ENCODE data around the gene MPV17L2. TPM values are rescaled to one million over a fixed set of nuclear protein-coding genes. Genes with fewer than 3 reads are reported as not detected.

Gene MPV17L2
- 13.3 TPM for total RNA-seq (2021; ENCODE audit: unreplicated experiment)
- 17.0 TPM for polyA plus RNA-seq (2012; ENCODE audit: insufficient read length)
- Bru-seq, nascent RNA = percentile 50 among the genes with signal in this experiment
- BruChase-seq, experiment 1, labeled RNA remaining after a 2-hour chase = percentile 56 among the genes with signal in this experiment
- percentile 65 among the genes with signal in this experiment for BruChase-seq, experiment 2, labeled RNA remaining after a 6-hour chase
- long read RNA-seq, transcript MPV17L2-204 (5 exons, 1,408 nt) = major isoform, 23 of 26 reads
- long read RNA-seq, partial matches to known transcripts = 0 of 26 reads
- long read RNA-seq, other reads (novel, unspliced or antisense) = 0 of 26 reads

DNA sequence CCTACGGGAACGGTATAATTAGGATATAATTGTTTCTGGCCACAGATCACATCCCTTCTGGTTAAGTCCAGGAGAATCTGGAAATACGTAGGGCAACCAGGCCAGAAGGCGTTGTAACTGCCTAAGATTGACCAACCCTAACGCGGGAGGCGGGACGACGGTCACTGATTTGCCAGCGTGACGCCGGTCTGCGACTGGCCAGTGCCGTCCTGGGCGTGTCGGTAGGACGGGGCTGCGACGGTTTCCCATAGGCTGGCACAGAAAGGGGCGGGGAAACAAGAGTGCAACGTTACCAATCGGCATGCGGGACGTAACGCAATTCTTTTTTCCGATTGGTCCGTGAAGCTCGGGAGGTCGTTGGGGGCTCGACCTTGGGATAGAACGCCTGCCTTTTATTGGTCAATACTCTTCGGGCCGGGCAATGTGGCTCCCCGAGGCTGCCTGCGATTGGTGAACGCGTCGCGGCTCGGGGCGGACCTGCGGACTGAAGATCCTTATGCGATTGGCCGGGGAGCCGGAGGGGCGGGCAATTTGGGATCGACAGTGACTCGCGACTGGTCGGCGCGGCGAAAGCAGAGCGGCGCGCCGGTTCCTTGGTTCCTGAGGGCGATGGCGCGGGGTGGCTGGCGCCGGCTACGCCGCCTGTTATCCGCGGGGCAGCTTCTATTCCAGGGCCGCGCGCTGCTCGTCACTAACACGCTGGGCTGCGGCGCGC lies at the start of gene MPV17L2:
TSS of gene MPV17L2 (plus strand) at position 546 of the 715 bp plus-strand sequence. CDS start at position 610, 64 bp downstream.
- intact Hi-C loops (cut with micrococcal nuclease; ENCODE audit: unreplicated experiment) = no loop called here
- BruUV-seq (replicated peaks) = no TSS peak
- Histone ChIP-seq H3K36me3 (ENCODE audit: control insufficient read depth, insufficient read depth, low read length) (no peaks in the 10 kb centered on the region; the same call in 1 of the 2 replicates), H3K27me3 (ENCODE audit: control insufficient read depth, insufficient read depth, low read length) (no peaks in the 10 kb centered on the region), H3K4me1 (ENCODE audit: control insufficient read depth, insufficient read depth, low read length) (peaks cover 7% of the 10 kb centered on the region), H3K4me3 (ENCODE audit: low read depth in 2 of 2, low read length in 2 of 2) (peak within 1 kb of the TSS; percentile 66 to 73), H3K27ac (ENCODE audit: low read length) (peak within 1 kb of the TSS; percentile 86), H3K9me3 (ENCODE audit: control insufficient read depth, insufficient read depth, low read depth, low read length) (no peaks in the 10 kb centered on the region)
- ATAC-seq (peak; percentile 96), DNase-seq (ENCODE audit: low read depth, low spot score) (peak; percentile 97)
- CTCF ChIA-PET = interaction anchor here (1.7 kb wide), 1 partner anchor 59 kb away, joined by 10 read pairs; no protein-coding TSS in a partner anchor
- no peak for TF ChIP-seq SIN3A (IDR thresholded peaks at IDR 0.05; ENCODE audit: borderline replicate concordance, insufficient read depth, low read depth, low read length)
- TF ChIP-seq TCF7L2 (IDR thresholded peaks at IDR 0.05; ENCODE audit: low read depth, low read length) = no peak; the same call in 1 of the 2 replicates
- TF ChIP-seq REST (IDR thresholded peaks at IDR 0.05; ENCODE audit: insufficient read depth in 1 of 2, low read depth in 2 of 2, low read length in 1 of 2) = no peak
- TF ChIP-seq POLR2AphosphoS5 (IDR thresholded peaks at IDR 0.05; ENCODE audit: low read depth, low read length) = no peak
- TF ChIP-seq CTCF (IDR thresholded peaks at IDR 0.05) = no peak
- in situ Hi-C loops (cut with HindIII; ENCODE audit: low pct_unique_long_range_greater_than_20kb, low sequenced_read_pairs) = no loop called here
- POLR2A ChIA-PET = interaction anchor here (0.6 kb wide), 2 partner anchors 13 to 160 kb away, joined by 3 to 5 read pairs; no protein-coding TSS in a partner anchor

DNA sequence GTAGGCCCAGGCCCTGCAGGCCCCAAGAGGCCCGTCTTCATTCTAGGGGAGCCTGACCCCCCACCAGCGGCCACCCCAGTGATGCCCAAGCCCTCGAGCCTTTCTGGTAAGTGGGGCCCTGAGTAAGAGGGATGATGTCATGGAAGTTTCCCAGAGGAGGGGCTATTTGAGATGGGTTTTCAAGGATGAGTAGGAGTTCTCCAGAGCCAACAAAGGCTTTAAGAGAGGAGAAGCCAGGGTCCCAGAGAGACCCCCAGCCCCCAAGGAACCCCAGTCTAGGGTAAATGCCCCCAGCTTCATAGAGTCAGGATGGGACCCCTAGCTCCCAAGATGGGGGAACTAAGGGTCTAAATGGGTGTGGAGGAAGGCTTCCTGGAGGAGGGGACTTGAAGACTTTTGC lies 49.1 kb upstream of the MPV17L2 start:
- intact Hi-C loops (cut with micrococcal nuclease; ENCODE audit: unreplicated experiment) = no loop called here
- BruUV-seq (replicated peaks) = no TSS peak
- Histone ChIP-seq H3K27ac (ENCODE audit: low read length) (no peak overlapping the region), H3K27me3 (ENCODE audit: control insufficient read depth, insufficient read depth, low read length) (no peaks in the 10 kb centered on the region), H3K4me1 (ENCODE audit: control insufficient read depth, insufficient read depth, low read length) (no peaks in the 10 kb centered on the region), H3K9me3 (ENCODE audit: control insufficient read depth, insufficient read depth, low read depth, low read length) (no peaks in the 10 kb centered on the region), H3K36me3 (ENCODE audit: control insufficient read depth, insufficient read depth, low read length) (no peaks in the 10 kb centered on the region), H3K4me3 (ENCODE audit: low read depth in 2 of 2, low read length in 2 of 2) (no peak overlapping the region)
- in situ Hi-C loops (cut with HindIII; ENCODE audit: low pct_unique_long_range_greater_than_20kb, low sequenced_read_pairs) = no loop called here
- no peak for DNase-seq (ENCODE audit: low read depth, low spot score)
- ChIA-PET CTCF (no interaction called here), POLR2A (no interaction called here)
- no peak for TF ChIP-seq CTCF (IDR thresholded peaks at IDR 0.05)
- ATAC-seq = no peak
